Vagina (tissue), 2 donors: Measurements from ENCODE around the gene ZSCAN10.

ENCODE experiments used
- POLR2A ChIP-seq, 2 donors: fragments of 450-650 bp; IDR thresholded peaks; one replicate each; pipeline ENCODE4 v1.6.1; 2017; ENCODE audit warnings: antibody characterized with exemption in 2 of 2, mild to moderate bottlenecking in 2 of 2, moderate library complexity in 2 of 2
- POLR2AphosphoS5 ChIP-seq, 2 donors: sonication (generic); formaldehyde crosslinking; IDR thresholded peaks; one replicate each; pipeline ENCODE4 v1.9.0; 2017; ENCODE audit warnings: antibody characterized with exemption in 2 of 2, mild to moderate bottlenecking in 2 of 2, low read depth in 1 of 2; ENCODE audit not compliant: insufficient read depth in 1 of 2
- TF ChIP-seq, protein P1 (sequence below), 3 experiments: fragments of 450-650 bp in 2 of 3; fragments of 200-600 bp in 1 of 3; sonication (generic) in 1 of 3; IDR thresholded peaks; one replicate each; pipeline ENCODE4 v1.5.1; 2017 to 2019; ENCODE audit warnings: antibody characterized with exemption in 3 of 3, mild to moderate bottlenecking in 2 of 3, moderate library complexity in 2 of 3

DNA sequence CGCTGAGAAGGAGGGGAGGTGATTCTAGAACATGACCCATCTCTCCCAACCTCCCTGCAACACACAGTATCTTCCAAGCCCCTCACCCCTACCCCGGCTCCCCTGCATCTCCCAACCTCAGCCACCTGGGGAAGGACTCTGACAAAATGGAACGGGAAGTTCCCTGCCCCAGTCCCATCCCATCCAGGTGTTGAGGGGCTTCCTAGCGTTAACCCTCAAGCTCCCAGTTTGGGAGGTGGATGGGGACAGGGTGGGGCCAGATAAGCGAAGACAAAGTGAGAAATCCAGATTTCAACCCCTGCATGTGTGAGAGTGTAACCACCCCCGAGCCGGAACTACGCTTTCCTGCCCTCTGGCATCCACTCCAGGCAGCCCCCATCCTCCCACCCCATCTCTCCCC is 1.8 kb downstream of the ZSCAN10 start:
- TF ChIP-seq, protein P1, sequence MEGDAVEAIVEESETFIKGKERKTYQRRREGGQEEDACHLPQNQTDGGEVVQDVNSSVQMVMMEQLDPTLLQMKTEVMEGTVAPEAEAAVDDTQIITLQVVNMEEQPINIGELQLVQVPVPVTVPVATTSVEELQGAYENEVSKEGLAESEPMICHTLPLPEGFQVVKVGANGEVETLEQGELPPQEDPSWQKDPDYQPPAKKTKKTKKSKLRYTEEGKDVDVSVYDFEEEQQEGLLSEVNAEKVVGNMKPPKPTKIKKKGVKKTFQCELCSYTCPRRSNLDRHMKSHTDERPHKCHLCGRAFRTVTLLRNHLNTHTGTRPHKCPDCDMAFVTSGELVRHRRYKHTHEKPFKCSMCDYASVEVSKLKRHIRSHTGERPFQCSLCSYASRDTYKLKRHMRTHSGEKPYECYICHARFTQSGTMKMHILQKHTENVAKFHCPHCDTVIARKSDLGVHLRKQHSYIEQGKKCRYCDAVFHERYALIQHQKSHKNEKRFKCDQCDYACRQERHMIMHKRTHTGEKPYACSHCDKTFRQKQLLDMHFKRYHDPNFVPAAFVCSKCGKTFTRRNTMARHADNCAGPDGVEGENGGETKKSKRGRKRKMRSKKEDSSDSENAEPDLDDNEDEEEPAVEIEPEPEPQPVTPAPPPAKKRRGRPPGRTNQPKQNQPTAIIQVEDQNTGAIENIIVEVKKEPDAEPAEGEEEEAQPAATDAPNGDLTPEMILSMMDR (IDR thresholded peaks at IDR 0.05), result no peak
- TF ChIP-seq POLR2A (IDR thresholded peaks at IDR 0.05) (no peak), POLR2AphosphoS5 (IDR thresholded peaks at IDR 0.05; ENCODE audit: insufficient read depth in 1 of 2, low read depth in 1 of 2) (no peak)
